ENCODE data around the gene RARS2. TPM values are rescaled to one million over a fixed set of nuclear protein-coding genes. Genes with fewer than 3 reads are reported as not detected.

The RARS2 gene
- total and polyA plus RNA-seq, 5 donors = 14.5 to 26.0 (median 20.2) TPM

Other genes with a start within 250 kb of the RARS2 start
- gene C6orf163, start 245.2 kb downstream of the RARS2 start, total RNA-seq = 1 to 10 TPM; 2.0 to 4.3 (median 2.5) TPM
- 1.6 TPM for gene C6orf163, start 245.2 kb downstream of the RARS2 start, polyA plus RNA-seq
- under 1 TPM in 3 of 4 donors, not detected in 1; 0.31 to 0.60 (median 0.50) TPM for gene CFAP206, start 182.0 kb downstream of the RARS2 start, total RNA-seq
- 0.14 TPM for gene CFAP206, start 182.0 kb downstream of the RARS2 start, polyA plus RNA-seq
- gene SLC35A1, start 117.0 kb downstream of the RARS2 start, total RNA-seq = 10 to 100 TPM; 13.1 to 17.6 (median 15.1) TPM
- 18.0 TPM for gene SLC35A1, start 117.0 kb downstream of the RARS2 start, polyA plus RNA-seq
- 10 to 100 TPM; 18.4 to 23.2 (median 20.4) TPM for gene ORC3, start 148 bp upstream of the RARS2 start, total RNA-seq
- gene ORC3, start 148 bp upstream of the RARS2 start, polyA plus RNA-seq = 20.9 TPM
- gene AKIRIN2, start 112.2 kb upstream of the RARS2 start, total RNA-seq = 10 to 100 TPM; 34.4 to 39.7 (median 37.8) TPM
- gene AKIRIN2, start 112.2 kb upstream of the RARS2 start, polyA plus RNA-seq = 32.6 TPM